Keratinocyte (primary cell): ENCODE results near the gene CNP. TPM values are rescaled to one million over a fixed set of nuclear protein-coding genes. Genes with fewer than 3 reads are reported as not detected.

Source experiments
- DNase-seq: peaks from one replicate; pipeline ENCODE4 v3.0.0-alpha.2; 2011; ENCODE audit warnings: low read depth, missing footprints, low spot score
- FAIRE-seq: peaks from 2 replicates; lab custom pipeline; 2011; peaks lifted over from hg19 to GRCh38; lab: Jason Lieb, UNC
- H2AFZ ChIP-seq: 2 replicates; pipeline ENCODE4 v1.6.0; 2012; ENCODE audit warnings: low read length, control low read depth, inconsistent platforms; ENCODE audit not compliant: control insufficient read depth
- H3K27ac ChIP-seq: 2 replicates; pipeline ENCODE4 v1.5.1; 2011; ENCODE audit warnings: low read length; ENCODE audit not compliant: control insufficient read depth, insufficient read depth
- H3K27me3 ChIP-seq: 3 replicates; pipeline ENCODE4 v1.6.0; 2011; ENCODE audit warnings: low read length; ENCODE audit not compliant: control insufficient read depth, insufficient read depth; ENCODE audit errors: extremely low read depth
- H3K36me3 ChIP-seq, 2 experiments: 2 replicates in 1 of 2; 3 replicates in 1 of 2; pipeline ENCODE4 v1.5.1; 2011; ENCODE audit warnings: low read length in 2 of 2, mild to moderate bottlenecking in 1 of 2; ENCODE audit not compliant: control insufficient read depth in 2 of 2, insufficient read depth in 2 of 2; ENCODE audit errors: extremely low read depth in 1 of 2
- H3K4me1 ChIP-seq: 3 replicates; pipeline ENCODE4 v1.5.1; 2011; ENCODE audit warnings: low read length; ENCODE audit not compliant: control insufficient read depth, insufficient read depth; ENCODE audit errors: extremely low read depth
- H3K4me2 ChIP-seq: 3 replicates; pipeline ENCODE4 v1.6.0; 2011; ENCODE audit warnings: low read depth, low read length; ENCODE audit not compliant: control insufficient read depth, insufficient read depth; ENCODE audit errors: extremely low read depth
- H3K4me3 ChIP-seq, 3 experiments: fragments of 200-600 bp in 1 of 3; sonication (generic) in 1 of 3; 2 replicates in 2 of 3; 3 replicates in 1 of 3; pipeline ENCODE4 v1.5.1; 2011 to 2016; ENCODE audit warnings: low read length in 3 of 3, mild to moderate bottlenecking in 3 of 3, control low read depth in 2 of 3, inconsistent platforms in 1 of 3, low read depth in 1 of 3, mixed read lengths in 1 of 3, mixed run types in 1 of 3, moderate library complexity in 1 of 3; ENCODE audit not compliant: control insufficient read depth in 2 of 3, insufficient read depth in 2 of 3; ENCODE audit errors: extremely low read depth in 1 of 3
- H3K79me2 ChIP-seq: 2 replicates; pipeline ENCODE4 v1.6.0; 2012; ENCODE audit warnings: low read length; ENCODE audit not compliant: control insufficient read depth, insufficient read depth
- H3K9ac ChIP-seq: 3 replicates; pipeline ENCODE4 v1.6.0; 2011; ENCODE audit warnings: low read length; ENCODE audit not compliant: control insufficient read depth, insufficient read depth; ENCODE audit errors: extremely low read depth
- H3K9me1 ChIP-seq: 3 replicates; pipeline ENCODE4 v1.6.0; 2011; ENCODE audit warnings: low read length; ENCODE audit not compliant: control insufficient read depth, insufficient read depth; ENCODE audit errors: extremely low read depth
- H3K9me3 ChIP-seq: 2 replicates; pipeline ENCODE4 v1.5.1; 2012; ENCODE audit warnings: low read depth, low read length; ENCODE audit not compliant: control insufficient read depth
- H4K20me1 ChIP-seq: 3 replicates; pipeline ENCODE4 v1.6.0; 2011; ENCODE audit warnings: low read length; ENCODE audit not compliant: control insufficient read depth, insufficient read depth; ENCODE audit errors: extremely low read depth
- EZH2 ChIP-seq: IDR thresholded peaks from one replicate; pipeline ENCODE4 v1.6.1; 2012; ENCODE audit warnings: inconsistent platforms, mild to moderate bottlenecking, low read length, moderate library complexity
- dilution Hi-C: fragments of 300-500 bp; cut with MboI; formaldehyde crosslinking; loops from one replicate; pipeline ENCODE4 v1.7.0; 2020; ENCODE audit warnings: low sequenced_read_pairs; ENCODE audit not compliant: extremely low pct_ligation_motif_present
- polyA plus RNA-seq, 5 experiments: library from polyadenylated mRNA; depleted of rRNA in 3 of 5; stranded (reverse) in 3 of 5; stranded (forward) in 1 of 5; unstranded in 1 of 5; fragments of >200 nt; gene quantifications; 1 replicate in 1 of 5; 2 replicates in 3 of 5; 3 replicates in 1 of 5; pipeline versions ENCODE4 v1.2.1 to v1.2.3, GENCODE V29; 2011 to 2012; ENCODE audit warnings: missing spikeins in 2 of 5, low read depth in 1 of 5, low replicate concordance in 1 of 5
- TF ChIP-seq, protein P1 (sequence below), 3 experiments: IDR thresholded peaks in 1 of 3; conservative IDR thresholded peaks in 1 of 3; optimal IDR thresholded peaks in 1 of 3; 2 replicates in 2 of 3; 3 replicates in 1 of 3; pipeline versions ENCODE3 to v1.5.1; 2011; ENCODE audit warnings: low read length in 3 of 3, mild to moderate bottlenecking in 3 of 3, moderate library complexity in 2 of 3, control low read depth in 1 of 3, inconsistent platforms in 1 of 3; ENCODE audit not compliant: insufficient read depth in 2 of 3; ENCODE audit errors: extremely low read depth in 1 of 3

The CNP gene
- polyA plus RNA-seq, 1 donor (not counting 4 experiments of a cell fraction or from before 2014, with no cell fraction given) = 32.4 TPM

DNA sequence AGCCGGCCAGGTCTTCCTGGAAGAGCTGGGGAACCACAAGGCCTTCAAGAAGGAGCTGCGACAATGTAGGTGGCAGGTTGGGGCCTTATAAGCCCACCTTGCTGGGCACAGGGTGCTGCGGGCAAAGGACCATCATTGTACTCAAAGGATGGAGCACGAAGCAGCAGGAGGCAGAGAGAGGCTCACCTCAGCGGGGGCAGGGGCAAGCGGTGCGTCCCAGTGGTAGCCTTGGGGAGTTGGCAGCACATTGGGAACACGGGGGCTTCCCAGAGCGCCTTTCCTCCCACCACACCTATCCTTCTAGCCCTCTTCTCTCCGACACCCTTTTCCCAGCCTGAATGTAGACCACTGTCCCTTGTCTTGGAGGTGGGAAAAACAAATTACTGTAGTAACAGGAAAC, 2.1 kb downstream of the CNP start:
- dilution Hi-C loops = no loop called here
- Histone ChIP-seq H3K9me3 (no peaks in the 10 kb centered on the region), H3K9ac (no peak overlapping the region), H3K4me3 (no peak overlapping the region), H3K4me1 (peaks cover 15% of the 10 kb centered on the region), H3K4me2 (no peak overlapping the region), H4K20me1 (no peaks in the 10 kb centered on the region), H2AFZ (no peak overlapping the region), H3K9me1 (no peaks in the 10 kb centered on the region), H3K27me3 (no peaks in the 10 kb centered on the region), H3K79me2 (peaks cover 31% of the 10 kb centered on the region), H3K27ac (no peak overlapping the region), H3K36me3 (peaks cover 16 to 23% of the 10 kb centered on the region in 2 experiments)
- TF ChIP-seq EZH2 = no peak
- TF ChIP-seq, protein P1, sequence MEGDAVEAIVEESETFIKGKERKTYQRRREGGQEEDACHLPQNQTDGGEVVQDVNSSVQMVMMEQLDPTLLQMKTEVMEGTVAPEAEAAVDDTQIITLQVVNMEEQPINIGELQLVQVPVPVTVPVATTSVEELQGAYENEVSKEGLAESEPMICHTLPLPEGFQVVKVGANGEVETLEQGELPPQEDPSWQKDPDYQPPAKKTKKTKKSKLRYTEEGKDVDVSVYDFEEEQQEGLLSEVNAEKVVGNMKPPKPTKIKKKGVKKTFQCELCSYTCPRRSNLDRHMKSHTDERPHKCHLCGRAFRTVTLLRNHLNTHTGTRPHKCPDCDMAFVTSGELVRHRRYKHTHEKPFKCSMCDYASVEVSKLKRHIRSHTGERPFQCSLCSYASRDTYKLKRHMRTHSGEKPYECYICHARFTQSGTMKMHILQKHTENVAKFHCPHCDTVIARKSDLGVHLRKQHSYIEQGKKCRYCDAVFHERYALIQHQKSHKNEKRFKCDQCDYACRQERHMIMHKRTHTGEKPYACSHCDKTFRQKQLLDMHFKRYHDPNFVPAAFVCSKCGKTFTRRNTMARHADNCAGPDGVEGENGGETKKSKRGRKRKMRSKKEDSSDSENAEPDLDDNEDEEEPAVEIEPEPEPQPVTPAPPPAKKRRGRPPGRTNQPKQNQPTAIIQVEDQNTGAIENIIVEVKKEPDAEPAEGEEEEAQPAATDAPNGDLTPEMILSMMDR (optimal IDR thresholded peaks at IDR 0.05 in 1 of 3, IDR thresholded peaks at IDR 0.05 in 1 of 3, conservative IDR thresholded peaks at IDR 0.05 in 1 of 3; ENCODE audit: extremely low read depth in 1 of 3, insufficient read depth in 2 of 3, low read length in 3 of 3) = no peak
- FAIRE-seq (no peak), DNase-seq (no peak)

DNA sequence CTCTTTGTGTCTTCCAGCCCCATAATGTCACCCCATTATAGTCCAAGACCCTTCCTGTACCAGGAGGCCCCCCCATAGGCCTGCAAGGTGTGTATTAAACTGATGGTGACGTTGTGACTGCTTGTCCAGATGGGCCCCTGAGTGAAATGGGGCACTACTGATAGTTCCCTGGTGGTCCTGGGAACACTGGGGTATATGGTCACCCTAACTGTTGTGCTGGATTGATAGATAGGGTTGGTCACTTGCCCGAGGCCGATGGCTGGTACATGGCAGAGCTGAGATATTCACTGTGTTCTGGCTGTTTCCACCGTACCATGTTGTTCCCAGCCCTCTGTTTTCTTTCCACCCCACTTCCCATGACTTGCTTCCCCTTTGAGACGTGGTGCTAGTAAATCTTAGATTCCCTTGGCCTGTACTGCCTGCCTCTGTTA, 4.3 kb downstream of the CNP start:
- peaks cover 31% of the 10 kb centered on the region for H3K79me2 ChIP-seq
- no peak overlapping the region for H3K9ac ChIP-seq
- FAIRE-seq (peak; percentile 17), DNase-seq (no peak)
- no peak overlapping the region for H3K4me2 ChIP-seq
- TF ChIP-seq EZH2 = no peak
- TF ChIP-seq, protein P1 (optimal IDR thresholded peaks at IDR 0.05 in 1 of 3, IDR thresholded peaks at IDR 0.05 in 1 of 3, conservative IDR thresholded peaks at IDR 0.05 in 1 of 3; ENCODE audit: extremely low read depth in 1 of 3, insufficient read depth in 2 of 3, low read length in 3 of 3) = no peak
- no peaks in the 10 kb centered on the region for H3K27me3 ChIP-seq
- H2AFZ ChIP-seq = no peak overlapping the region
- no peaks in the 10 kb centered on the region for H4K20me1 ChIP-seq
- no peak overlapping the region for H3K4me3 ChIP-seq
- H3K9me3 ChIP-seq = no peaks in the 10 kb centered on the region
- no peaks in the 10 kb centered on the region for H3K9me1 ChIP-seq
- H3K36me3 ChIP-seq = peaks cover 29 to 37% of the 10 kb centered on the region in 2 experiments
- dilution Hi-C loops = no loop called here
- H3K4me1 ChIP-seq = peaks cover 8% of the 10 kb centered on the region
- no peak overlapping the region for H3K27ac ChIP-seq
